Measurements from ENCODE around the gene NDUFB8. TPM values are rescaled to one million over a fixed set of nuclear protein-coding genes. Genes with fewer than 3 reads are reported as not detected.
A peak's percentile ranks its signal among the peaks of the same experiment; 100 is the strongest.

NDUFB8 gene
- total RNA-seq, 1 donor from 2014 or later, result 119 TPM

DNA sequence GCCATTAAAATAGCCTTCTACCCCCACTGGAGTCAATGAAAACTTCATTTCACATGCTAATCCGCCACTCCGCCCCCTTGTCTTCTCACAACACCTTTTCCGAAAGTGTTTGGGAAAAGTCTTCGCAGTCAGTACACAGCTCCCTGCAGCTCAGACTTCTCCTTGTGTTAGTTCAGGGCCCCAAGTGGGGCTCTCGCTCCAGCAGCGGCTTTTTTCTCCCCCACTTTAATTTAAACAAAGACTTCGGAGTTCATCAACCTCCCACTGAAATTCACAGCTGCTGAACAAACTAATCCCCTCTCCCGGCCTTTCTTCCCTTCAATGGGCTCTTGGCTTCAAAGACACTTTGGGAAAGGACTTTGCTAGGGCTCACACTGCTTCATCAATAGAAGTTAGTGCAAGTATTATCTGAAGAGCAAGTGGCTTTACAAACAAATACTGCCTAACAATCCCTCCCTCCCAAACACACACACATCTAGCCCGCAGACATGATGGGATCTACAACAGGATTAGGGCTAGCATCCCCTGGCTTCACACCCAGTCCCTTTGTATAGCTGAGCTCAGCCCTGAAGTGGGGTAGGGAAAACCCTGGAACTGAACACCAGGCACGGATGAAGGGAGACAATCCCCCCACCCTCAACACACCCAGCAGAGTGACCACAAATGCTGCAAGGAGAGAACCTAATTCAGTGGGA is 43.7 kb downstream of the NDUFB8 start:
- ATAC-seq (no peak), DNase-seq (no peak)
- Histone ChIP-seq H3K4me3 (no peak overlapping the region), H3K27me3 (ENCODE audit: low read depth) (peaks cover 12% of the 10 kb centered on the region), H3K27ac (no peak overlapping the region), H3K4me1 (peaks cover 16% of the 10 kb centered on the region), H3K9me3 (no peaks in the 10 kb centered on the region), H3K36me3 (peaks cover 40% of the 10 kb centered on the region)
- intact Hi-C loops (cut with DNase I), result no loop called here
- TF ChIP-seq, protein P1, sequence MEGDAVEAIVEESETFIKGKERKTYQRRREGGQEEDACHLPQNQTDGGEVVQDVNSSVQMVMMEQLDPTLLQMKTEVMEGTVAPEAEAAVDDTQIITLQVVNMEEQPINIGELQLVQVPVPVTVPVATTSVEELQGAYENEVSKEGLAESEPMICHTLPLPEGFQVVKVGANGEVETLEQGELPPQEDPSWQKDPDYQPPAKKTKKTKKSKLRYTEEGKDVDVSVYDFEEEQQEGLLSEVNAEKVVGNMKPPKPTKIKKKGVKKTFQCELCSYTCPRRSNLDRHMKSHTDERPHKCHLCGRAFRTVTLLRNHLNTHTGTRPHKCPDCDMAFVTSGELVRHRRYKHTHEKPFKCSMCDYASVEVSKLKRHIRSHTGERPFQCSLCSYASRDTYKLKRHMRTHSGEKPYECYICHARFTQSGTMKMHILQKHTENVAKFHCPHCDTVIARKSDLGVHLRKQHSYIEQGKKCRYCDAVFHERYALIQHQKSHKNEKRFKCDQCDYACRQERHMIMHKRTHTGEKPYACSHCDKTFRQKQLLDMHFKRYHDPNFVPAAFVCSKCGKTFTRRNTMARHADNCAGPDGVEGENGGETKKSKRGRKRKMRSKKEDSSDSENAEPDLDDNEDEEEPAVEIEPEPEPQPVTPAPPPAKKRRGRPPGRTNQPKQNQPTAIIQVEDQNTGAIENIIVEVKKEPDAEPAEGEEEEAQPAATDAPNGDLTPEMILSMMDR (IDR thresholded peaks at IDR 0.05), result no peak

DNA sequence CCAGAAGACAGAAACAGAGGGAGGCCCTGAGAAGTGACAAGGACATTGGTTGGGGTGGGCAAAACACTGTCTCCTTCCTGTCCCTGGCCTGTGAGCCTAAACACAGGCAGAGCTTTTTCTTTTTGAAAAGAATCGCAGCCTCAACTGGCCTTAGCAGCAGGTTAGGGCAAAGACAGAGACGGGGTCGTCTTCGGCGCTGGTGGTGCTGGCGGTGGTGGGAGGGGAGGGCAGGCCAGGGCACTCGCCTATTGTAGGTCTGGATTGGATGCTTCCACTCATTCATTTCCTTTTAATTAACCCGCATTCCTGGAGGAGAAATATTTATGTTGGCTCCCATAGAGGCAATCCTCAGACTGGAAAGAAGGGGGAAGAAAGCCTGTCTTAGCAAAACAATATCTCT is 44.3 kb downstream of the NDUFB8 start:
- Histone ChIP-seq H3K9me3 (no peaks in the 10 kb centered on the region), H3K27ac (no peak overlapping the region), H3K27me3 (ENCODE audit: low read depth) (peaks cover 18% of the 10 kb centered on the region), H3K36me3 (peaks cover 34% of the 10 kb centered on the region), H3K4me3 (no peak overlapping the region), H3K4me1 (peaks cover 16% of the 10 kb centered on the region)
- DNase-seq (no peak), ATAC-seq (no peak)
- TF ChIP-seq, protein P1 (IDR thresholded peaks at IDR 0.05), result no peak
- intact Hi-C loops (cut with DNase I), result no loop called here

DNA sequence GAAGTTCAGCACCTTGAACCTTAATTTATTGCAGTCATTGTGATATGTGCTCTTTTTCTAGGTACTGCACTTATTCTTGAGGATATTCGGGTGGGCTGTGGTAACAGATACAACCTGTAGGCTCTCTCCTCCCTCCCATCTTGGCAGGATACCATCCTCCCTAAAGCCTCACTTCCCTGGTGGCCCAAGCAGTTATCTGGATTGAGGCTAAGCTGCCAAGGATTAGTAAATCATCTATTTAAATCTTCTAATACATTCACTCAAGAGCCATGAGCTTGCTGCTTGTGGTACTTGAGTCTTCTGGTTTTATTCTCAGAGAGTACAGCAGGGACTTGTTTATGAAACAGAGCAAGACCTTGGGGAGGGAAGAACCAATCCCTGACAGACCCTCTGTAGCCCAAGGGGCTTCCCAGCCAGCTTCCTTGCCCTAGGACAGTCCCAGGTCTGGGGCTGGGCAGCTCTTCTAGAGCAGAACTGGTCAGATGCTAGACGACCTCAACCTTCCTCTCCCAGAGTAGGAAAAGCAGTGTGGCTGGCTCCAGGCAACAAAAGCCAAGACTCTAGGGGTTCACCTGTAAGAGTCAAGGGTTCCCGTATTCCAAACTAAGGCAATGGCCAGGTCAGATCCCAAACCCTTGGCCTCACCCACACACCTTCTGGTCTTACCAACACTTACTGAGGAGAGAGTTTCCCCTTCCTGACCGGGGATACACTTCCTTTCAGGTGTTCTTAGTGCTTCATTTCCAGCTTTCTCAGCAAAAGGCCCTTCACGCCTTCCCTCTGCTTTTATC is 45.6 kb downstream of the NDUFB8 start:
- Histone ChIP-seq H3K4me3 (no peak overlapping the region), H3K36me3 (peaks cover 23% of the 10 kb centered on the region), H3K4me1 (peaks cover 16% of the 10 kb centered on the region), H3K27me3 (ENCODE audit: low read depth) (peaks cover 27% of the 10 kb centered on the region), H3K27ac (no peak overlapping the region), H3K9me3 (no peaks in the 10 kb centered on the region)
- no peak for ATAC-seq
- TF ChIP-seq, protein P1 (IDR thresholded peaks at IDR 0.05), result no peak
- no peak for DNase-seq
- intact Hi-C loops (cut with DNase I), result no loop called here

DNA sequence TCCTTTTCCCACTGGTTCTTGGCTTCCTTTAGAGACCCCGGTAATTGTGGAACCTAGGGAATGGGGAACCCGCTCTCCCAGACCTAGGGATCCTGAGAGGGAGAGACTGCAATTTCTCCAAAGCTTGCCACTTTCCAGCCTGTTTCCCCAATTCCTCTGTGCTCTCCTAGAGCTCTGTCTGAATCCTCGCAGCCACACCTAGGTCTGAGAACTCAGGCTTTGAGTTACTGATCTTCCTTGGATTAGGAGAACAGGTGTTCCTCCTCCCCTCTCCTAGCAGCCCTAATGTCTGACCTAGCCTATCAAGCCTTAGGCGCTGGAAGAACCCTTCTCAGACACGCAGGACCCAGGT is 46.9 kb downstream of the NDUFB8 start:
- Histone ChIP-seq H3K36me3 (peaks cover 10% of the 10 kb centered on the region), H3K27me3 (ENCODE audit: low read depth) (peaks cover 34% of the 10 kb centered on the region), H3K27ac (no peak overlapping the region), H3K4me3 (peak overlapping the region; percentile 58), H3K4me1 (peaks cover 16% of the 10 kb centered on the region), H3K9me3 (no peaks in the 10 kb centered on the region)
- TF ChIP-seq, protein P1 (IDR thresholded peaks at IDR 0.05), result no peak
- DNase-seq (no peak), ATAC-seq (no peak)
- intact Hi-C loops (cut with DNase I), result no loop called here

DNA sequence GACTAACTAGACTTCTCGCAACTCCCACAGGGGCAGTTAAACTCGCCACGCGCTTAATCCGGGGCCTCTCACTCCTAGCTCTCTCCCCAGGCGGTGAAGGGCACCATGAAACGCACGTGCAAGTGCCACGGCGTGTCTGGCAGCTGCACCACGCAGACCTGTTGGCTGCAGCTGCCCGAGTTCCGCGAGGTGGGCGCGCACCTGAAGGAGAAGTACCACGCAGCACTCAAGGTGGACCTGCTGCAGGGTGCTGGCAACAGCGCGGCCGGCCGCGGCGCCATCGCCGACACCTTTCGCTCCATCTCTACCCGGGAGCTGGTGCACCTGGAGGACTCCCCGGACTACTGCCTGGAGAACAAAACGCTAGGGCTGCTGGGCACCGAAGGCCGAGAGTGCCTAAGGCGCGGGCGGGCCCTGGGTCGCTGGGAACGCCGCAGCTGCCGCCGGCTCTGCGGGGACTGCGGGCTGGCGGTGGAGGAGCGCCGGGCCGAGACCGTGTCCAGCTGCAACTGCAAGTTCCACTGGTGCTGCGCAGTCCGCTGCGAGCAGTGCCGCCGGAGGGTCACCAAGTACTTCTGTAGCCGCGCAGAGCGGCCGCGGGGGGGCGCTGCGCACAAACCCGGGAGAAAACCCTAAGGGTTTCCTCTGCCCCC is 47.4 kb downstream of the NDUFB8 start:
- H3K4me1 ChIP-seq, result peaks cover 16% of the 10 kb centered on the region
- no peaks in the 10 kb centered on the region for H3K9me3 ChIP-seq
- H3K4me3 ChIP-seq, result peak overlapping the region; percentile 58
- intact Hi-C loops (cut with DNase I), result no loop called here
- peaks cover 5% of the 10 kb centered on the region for H3K36me3 ChIP-seq
- H3K27ac ChIP-seq, result no peak overlapping the region
- H3K27me3 ChIP-seq (ENCODE audit: low read depth), result peaks cover 34% of the 10 kb centered on the region
- ATAC-seq, result peak; percentile 93 to 94
- DNase-seq, result peak; percentile 84
- TF ChIP-seq, protein P1 (IDR thresholded peaks at IDR 0.05), result peak; percentile 83

All from lower lobe of right lung (tissue), 2 donors.